HG03575 (cell line): ENCODE results near the gene SLAMF9.

Experiments used
- ATAC-seq: cut with Tn5 transposase; IDR thresholded peaks from one replicate; pipeline ENCODE4 v1.9.1; 2021; ENCODE audit not compliant: unreplicated experiment, insufficient number of reproducible peaks, low FRiP score; ENCODE audit errors: extremely low read depth

Gene SLAMF9

DNA sequence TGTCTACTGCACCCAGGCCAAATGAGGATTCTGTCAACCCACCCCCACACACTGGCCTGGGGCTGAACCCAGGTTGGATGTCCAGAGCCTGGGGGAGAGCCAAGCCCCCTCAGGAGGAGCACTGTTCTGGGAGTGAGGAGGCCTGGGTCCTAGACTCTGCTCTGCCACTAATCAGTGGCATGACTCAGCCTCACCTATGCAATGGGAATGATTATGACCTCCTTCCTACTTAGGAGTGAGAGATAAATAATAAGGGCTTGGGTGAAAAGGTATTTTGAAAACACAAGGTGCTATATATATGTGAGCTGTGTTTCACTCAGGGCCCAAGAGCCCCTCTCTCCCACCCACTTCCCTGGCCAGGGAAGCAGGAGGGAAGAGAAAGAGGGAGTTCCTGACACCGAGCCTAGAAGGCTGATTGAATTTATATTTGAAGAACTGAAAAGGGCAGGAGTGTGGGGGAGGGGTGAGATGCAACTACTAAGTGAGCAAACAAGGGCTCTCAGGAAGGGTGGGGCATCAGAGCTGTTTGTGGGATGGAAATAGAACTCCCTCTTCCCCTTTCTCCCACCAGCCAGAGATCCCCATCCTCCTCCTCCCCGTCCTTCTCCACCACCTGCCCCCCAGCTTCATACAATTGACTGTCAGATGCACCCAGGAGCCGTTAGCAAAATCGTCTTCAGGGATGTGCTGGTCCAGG lies 16.8 kb downstream of the SLAMF9 start:
- no peak for ATAC-seq

DNA sequence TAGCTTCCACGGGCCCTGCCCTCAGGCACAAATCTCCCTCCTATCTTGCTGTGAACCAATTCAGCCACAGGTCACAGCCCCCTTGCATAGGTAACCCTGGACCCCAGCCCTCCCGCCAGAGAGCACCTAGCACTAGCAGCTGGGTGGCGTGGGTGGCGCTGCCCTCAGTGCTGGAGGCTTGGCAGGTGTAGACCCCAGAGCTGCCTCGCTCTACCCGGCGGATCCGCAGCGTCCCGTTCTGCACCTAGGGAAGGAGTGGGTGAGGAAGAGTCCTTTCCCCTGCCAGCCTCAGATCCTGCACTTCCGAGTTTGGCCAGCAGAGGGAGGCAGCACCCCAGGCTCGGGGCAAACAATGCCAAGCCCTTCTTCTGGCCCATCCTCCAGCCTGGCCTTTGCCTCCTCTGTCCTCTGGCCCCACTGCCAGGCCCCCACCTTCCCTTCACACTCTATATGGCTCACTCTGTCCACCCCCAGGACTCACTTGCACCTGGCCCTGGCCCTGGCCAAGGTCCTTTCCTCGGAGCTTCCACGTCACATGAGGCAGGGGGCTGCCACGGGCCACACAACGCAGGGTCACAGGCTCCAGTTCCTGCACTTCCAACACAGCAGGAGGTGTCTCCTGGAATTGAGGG lies 17.6 kb downstream of the SLAMF9 start:
- no peak for ATAC-seq

DNA sequence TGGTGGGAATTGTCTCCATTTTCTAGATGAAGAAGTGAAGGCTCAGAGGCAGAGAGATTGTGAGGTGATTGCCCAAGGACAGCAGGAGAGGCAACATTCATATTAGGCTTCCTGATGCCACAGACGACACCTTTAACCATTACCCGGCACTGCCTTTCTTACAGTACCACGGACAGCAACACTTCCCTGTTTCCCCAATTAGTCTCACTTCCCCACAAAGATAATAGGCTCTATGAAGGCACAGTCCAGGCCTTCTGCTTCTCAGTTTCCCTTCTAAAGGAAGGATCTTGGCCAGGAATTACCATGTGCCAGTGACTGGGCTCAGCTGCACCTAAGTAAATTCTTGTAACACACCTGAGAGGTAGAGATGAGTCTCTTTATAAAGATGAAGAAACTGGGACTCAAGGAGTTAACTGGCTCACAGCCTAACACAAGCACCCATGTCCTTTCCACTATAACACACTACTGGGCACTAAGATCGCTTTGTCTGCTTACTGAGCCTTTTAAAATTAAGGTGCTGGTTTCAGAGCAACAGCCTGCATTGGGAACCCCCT lies 18.2 kb downstream of the SLAMF9 start:
- ATAC-seq, result no peak

DNA sequence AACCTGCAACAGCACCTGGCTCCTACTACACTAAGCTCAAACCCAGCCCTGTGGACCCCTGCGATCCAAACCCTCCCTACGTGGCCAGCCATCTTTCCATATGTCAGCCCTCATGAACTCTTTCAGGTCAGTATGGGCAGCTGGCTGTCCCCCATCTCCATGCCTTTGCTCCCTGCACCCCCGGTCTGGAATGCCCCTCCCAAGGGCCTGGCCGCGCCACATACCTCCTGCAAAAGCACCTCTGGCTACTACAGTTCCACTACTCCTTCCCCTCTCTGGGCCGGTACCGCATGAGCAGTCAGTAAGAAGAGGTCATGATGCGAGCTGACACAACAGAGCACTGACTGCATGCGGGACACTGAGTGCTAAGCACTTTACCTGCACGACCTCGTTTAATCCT lies 18.7 kb downstream of the SLAMF9 start:
- no peak for ATAC-seq

DNA sequence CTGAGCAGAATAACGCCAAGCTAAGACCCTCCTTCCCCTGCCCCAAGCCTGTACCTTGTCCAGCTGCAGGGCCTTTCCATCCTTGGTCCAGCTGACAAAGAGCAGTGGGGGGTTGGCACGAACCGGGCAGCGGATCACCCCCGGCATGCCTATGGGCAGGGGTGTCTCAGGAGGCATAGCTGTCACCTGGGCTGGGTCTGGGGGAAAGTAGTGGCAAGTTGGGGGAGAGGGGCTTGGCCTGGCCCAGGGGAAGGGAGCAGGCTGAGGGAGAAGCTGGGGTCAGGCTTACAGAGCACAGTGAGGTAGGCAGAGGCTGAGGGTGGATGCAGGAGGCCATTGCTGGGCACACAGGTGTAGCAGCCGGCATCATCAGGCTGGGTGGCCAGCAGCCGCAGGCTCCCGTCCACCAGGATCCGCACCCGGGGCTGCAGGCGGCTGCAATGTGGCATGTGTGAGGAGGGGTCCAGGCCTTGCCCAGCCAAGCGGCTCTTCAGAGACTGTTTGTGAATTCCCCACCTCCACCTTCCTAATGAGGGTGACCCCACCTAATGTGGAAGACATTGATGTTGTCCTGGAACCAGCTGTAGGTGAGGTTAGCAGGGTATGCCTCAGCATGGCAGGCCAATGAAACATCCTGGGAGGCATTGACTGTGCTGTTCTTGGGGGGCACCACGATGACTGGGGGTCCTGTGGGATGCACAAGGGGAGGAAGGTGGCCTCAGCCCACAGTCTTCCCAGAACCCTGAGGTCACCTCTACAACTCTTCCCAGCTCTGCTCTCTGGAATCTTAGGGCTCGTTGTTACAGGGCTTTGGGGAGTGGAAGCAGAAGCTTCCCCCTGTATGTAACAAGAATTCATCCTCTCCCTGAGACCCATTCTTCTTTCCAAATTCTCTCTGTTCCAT lies 19.6 kb downstream of the SLAMF9 start:
- ATAC-seq, result no peak

DNA sequence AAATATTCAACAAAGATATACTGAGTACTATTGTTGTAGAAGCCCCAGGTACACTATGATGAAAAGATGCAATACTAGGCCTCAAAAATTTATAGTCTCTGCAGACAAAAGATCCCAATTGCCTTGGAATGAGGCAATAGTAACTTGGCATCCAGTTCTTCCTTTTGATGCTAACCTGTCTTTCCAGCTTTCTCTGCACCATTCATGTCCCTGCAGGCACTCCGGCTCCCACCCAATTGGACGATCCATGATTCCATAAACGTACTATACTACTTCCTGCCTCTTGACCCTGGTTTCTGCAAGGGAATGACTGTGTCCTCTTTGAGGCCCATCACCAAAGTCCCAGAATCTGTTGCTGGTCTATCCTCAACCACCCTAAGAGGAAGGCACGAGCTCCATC lies 20.7 kb downstream of the SLAMF9 start:
- ATAC-seq, result no peak

DNA sequence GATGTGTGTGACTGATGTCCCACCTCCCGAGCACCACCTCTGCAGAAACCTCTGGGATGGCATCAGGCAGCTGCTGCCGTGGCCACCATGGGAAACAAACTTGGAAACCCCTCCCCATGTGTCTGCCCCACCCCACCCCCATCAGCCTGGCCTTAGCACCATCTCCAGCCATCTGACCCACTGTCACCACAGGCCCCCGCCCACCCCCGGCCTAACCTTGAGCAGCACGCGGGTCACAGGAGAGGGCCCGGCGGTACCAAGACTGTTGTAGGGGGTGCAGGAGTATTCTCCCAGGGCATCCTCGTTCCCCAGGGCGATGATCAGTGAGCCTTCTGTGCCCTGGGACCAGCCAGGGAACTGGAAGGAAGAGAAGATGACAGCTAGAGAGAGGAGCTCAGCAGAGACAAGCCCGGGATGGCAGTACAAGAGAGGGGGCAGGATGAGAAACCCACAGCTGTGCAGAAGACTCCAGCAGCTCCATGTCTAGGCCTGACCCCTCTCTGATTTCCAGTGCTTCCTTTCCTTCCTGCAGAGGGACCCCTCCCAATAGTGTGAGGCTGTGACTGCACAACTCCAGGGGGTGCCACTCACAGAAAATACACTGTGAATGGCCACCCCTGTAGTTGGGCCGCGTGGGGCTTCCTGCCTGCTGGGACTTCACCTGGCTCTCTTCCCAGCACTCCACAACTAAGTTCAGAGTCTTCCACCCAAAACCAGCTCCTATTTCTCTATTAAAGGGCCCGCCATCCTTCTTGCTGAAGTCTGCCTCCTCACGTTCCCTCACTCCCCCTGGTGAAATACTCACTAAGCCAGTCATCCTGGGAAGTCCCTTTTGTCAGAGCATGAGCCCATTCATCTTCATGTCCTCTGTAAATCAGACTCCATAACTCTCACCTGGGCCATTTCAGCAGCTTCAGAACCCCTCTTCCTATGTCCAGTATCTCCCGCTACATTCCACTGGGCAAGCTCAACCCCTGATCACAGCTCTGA lies 21.4 kb downstream of the SLAMF9 start:
- no peak for ATAC-seq

DNA sequence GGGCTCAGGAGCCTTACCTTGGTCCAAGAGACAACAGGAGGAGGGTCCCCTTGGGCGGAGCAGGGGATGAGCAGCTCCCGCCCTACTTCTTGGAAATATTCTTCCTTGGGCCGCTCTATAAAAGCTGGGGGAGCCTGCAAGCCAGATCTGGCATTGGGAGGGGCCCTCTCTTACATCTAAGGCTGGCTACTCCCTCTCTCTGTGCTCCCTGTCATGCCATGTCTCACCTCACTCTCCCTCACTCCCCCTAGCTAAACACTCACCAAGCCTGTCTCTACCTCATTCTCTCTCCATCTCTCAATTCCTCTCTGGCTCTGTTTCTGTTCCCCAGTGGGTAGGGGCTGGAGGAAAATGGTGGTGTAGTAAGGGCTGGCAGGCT lies 22.3 kb downstream of the SLAMF9 start:
- no peak for ATAC-seq

DNA sequence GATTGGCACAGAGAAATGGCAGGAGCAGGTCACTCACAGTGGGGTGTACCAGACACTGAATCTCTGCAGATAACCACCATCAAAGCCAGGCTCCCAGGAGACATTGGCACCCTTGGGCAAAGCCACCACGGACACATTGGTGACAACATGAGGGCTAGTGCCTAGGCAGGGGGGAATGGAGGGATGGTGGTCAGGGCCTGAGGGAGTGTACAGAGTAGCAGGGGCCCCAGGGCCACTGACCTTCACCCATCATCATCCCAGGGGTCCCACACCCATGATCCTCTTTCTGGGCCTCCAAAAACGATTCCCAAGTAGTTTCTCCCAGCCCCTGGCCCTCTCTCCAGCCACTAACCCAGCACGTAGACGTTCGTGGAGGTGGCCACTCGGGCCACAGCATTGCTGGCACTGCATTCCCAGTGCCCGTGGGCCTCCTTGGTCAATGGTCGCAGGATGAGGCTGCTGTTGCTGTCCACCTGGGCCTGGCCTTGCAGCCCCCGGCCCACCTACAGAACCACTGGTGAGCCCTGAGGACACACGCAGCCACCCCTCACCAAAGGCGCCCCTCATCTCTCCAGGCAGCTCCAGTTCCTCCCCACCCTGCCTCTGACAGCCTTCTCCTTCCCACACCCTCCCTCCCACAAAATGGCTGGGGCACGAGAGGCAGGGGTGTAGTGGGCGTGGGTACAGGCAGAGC lies 22.8 kb downstream of the SLAMF9 start:
- ATAC-seq, result no peak

DNA sequence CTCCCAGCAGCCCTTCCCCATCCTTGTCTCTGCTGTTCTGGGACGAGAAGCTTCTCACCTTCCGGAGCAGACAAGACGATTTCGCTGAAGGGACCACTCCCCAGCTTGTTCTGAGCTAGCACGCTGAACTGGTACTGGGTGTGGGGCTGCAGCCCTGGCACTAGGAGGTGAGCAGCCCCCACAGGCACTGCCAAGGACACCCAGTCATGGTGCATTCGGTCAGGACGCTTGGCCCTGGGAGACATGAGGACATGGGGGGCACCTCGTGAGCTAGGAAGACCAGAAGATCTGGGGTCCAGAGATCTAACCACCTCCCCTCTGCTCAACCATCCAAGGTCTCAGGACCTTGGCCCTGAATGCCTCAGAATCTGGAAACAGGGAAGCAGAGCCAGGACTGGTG lies 23.4 kb downstream of the SLAMF9 start:
- no peak for ATAC-seq

DNA sequence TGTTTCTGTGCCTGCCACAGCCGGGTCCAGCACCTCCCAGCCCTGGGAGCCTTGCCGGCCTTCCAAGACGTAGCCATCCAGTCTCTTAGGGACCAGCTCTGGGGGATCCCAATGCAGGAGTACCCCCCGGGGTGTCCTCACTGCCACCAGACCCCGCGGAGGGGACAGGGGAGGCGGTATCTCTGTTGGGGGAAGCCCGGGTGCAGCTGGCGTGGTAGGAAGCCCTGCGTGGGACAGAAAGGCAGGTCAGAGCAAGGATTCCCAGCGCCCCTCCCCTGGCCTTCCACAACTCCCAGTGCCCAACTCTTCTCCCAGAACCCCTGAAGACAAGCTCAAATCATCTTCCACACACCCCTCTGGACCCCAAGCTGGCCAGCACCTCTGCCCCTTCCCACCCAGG lies 23.8 kb downstream of the SLAMF9 start:
- ATAC-seq, result no peak

DNA sequence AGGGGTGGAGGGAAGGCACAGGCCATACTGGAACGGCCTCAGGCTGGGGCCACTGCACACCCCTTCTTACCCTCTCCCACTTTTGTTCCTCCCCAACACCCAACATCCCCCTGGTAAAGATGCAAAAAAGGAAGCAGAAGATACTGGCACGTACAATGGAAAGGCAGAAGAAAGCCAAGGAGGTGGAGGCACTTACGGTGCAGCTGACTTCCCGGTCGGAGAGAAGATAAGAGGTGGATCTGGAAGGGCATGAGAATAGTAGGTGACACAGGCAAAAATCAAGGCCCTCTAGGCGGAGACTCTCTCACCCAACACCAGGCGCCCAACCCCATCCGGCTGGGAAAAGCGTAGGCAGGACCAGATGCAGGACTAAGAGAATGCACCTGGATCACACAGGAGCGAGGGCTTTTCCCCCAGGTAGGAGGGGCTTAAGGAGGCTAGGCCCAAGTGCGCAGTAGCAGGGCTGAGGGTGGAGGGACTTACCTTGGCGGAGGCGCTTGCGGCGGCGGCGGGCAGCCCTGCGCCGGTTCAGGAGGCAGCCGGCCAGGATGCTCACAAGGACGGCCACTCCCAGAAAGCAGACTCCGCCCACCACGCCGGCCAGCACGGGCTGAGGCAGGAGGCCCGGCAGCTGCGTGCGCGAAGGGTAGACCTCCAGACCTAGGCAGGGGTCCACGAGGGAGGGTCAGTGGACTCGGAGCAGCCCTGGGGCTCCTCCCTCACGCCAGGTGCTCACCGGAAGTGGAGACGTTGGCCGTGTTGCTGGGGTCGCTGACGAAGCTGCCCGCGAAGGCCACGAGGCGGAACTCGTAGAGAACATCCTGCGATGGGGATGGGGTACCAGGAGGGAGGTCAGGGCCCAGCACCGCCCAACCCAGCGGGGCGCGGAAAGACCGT lies 24.6 kb downstream of the SLAMF9 start:
- ATAC-seq, result no peak

DNA sequence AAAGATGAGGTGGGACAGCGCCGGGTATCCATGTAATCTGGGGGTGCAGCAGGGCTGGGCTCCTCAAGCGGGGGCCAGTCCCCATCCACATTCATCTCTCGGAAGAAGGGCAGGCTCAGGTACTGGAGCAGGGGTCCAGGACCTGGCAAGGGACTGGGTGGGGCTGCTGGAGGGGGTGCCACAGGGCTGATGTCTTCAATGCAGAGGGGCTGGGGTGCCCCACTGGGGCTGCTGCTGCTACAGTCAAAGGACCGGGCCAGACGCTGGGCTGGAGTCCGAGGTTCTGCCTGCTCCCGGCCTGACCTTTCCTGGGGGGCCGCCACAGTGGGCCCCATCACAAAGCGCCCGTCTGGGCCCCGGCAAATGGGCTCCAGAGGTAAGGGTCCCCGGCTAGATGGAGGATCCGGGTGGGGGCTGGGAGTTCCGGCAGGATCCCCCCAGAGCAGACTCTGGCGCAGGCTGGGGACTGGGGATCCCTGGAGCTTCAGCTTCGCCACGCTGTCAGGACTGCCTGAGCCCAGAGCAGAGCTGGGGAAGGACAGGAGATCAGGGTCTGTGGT lies 25.5 kb downstream of the SLAMF9 start:
- no peak for ATAC-seq

DNA sequence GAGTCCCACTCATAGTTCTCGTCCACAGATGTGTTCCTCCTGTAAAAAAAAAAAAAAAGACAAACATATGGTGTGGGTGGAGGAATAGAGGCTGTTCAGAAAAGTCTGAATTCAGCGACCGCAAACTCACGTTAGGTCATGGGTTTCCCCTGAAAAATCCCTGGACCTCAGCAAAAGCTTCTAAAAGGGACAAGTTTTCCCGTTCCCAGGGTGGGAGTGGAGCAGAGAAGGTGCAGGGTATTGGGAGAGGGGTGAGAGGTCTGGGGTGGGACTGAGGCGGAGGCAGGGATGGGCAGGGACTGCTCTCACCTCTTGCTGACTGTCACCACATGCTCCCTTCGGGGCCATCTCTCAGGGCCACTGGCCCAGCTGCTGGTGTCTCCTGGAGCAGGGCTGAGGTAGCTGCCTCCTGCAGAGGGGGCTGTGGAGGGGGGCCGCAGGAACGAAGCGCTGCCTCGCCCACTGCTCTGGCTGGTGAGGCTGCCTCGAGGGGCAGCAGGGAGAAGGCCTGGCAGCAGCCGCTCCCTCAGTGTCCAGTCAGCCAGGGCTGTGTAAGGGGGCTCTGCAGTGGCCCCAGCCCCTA lies 26.1 kb downstream of the SLAMF9 start:
- no peak for ATAC-seq

DNA sequence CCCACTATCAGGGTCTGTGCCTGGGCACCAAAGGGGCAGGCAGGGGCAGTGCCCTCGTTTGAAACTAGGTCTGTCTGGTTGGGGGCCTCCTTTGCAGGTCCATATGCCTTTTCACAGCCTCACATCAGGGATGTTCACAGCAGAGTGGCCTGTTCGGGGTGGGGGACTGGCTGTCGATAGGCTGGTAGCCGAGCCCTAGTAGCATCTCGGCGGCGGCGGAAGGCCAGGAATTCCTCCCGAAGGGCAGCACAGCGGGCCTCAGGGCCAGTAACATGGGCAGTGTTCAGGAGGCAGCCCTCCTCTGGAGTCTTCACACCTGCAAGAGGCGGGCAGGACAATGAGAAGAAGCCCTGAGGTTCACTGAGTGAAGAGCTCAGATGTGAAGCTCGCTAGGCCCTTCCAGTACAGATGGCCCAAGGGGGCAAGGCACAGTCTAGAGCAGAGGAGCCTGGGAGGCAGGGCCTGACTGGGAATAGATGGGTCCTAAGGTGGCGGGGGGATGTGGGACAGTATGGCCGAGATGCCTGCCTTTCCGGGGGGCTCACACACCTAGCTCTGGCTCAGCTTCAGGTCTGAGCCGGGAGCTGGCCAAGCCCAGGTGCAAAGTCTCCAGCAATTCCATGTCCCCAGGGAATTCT lies 26.7 kb downstream of the SLAMF9 start:
- no peak for ATAC-seq

DNA sequence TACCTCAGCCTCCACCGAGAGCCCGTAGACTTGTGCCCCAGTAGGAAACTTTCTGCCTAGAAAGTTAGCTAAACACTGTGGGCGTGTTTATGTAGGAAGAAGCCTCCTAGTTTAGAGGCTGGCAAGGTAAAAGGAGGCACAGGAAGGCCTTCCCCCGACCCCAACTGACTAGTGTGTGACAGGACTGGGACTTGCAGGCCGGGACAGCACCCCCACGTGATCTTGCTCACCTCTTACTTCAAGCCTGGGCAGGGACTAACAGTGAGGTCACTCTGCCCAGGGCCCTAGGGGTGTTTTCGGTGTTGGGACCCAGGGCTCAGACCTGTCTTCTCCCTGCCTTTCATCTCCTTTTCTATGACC lies 28.3 kb downstream of the SLAMF9 start:
- no peak for ATAC-seq
